Frontal cortex (tissue), 4 donors: ENCODE measurements around the gene MAMDC2. TPM values are rescaled to one million over a fixed set of nuclear protein-coding genes. Genes with fewer than 3 reads are reported as not detected.
"Not testable (repeated sequence)": the region's sequence is repeated elsewhere in the genome, so short reads cannot be mapped to it uniquely, and the experiment has no call there.

Experiments
- DNase-seq, 2 donors: peaks; one replicate each; pipeline ENCODE4 v3.0.0; 2012; ENCODE audit warnings: low spot score in 2 of 2
- FAIRE-seq: peaks from 2 replicates; lab custom pipeline; 2012; peaks lifted over from hg19 to GRCh38; lab: Jason Lieb, UNC
- total RNA-seq: library from RNA; depleted of rRNA; stranded (reverse); fragments of >200 nt; gene quantifications from one replicate; pipeline ENCODE4 v1.2.3, GENCODE V29; 2014
- donor health status: control.
- donor health status: control.
- donor health status: control.

The MAMDC2 gene
- total RNA-seq, 1 donor from 2014 or later = 2.0 TPM

GRCh38 chr9:70232476-70232875 is 188.8 kb downstream of the MAMDC2 start:
- DNase-seq (no peak), FAIRE-seq (no peak)

GRCh38 chr9:70234208-70234607 is 190.6 kb downstream of the MAMDC2 start:
- not testable (repeated sequence) for DNase-seq, FAIRE-seq

GRCh38 chr9:70245952-70246351 is 202.3 kb downstream of the MAMDC2 start:
- not testable (repeated sequence) for FAIRE-seq

GRCh38 chr9:70250221-70250620 is 206.6 kb downstream of the MAMDC2 start:
- no peak for DNase-seq
- FAIRE-seq = no peak

More at GRCh38 chr9:70245952-70246351, 202.3 kb downstream of the MAMDC2 start:
- not testable (repeated sequence) for DNase-seq

- DNase-seq (no peak), FAIRE-seq (no peak)
Observed at GRCh38 chr9:70255486-70255885, 211.8 kb downstream of the MAMDC2 start.

- no peak for FAIRE-seq
- DNase-seq = no peak
Observed at GRCh38 chr9:70256123-70256551, 212.5 kb downstream of the MAMDC2 start.

GRCh38 chr9:70257502-70257901 is 213.9 kb downstream of the MAMDC2 start:
- no peak for FAIRE-seq
- DNase-seq = no peak

GRCh38 chr9:70257991-70258691 is 214.5 kb downstream of the MAMDC2 start:
- DNase-seq (peak; percentile 16 to 36), FAIRE-seq (no peak)

- FAIRE-seq = no peak
Observed at GRCh38 chr9:70258692-70259511, 215.3 kb downstream of the MAMDC2 start, which contains the start of gene SMC5. Gene SMC5 (plus strand): TSS chr9:70258978. CDS start chr9:70259079, 101 bp downstream.

GRCh38 chr9:70259512-70259802 is 215.8 kb downstream of the MAMDC2 start:
- no peak for FAIRE-seq
- peak in 1 of 2 donors; percentile 28 for DNase-seq

More at GRCh38 chr9:70258692-70259511, 215.3 kb downstream of the MAMDC2 start, which contains the start of gene SMC5:
- peak; percentile 90 to 91 for DNase-seq

- no peak for DNase-seq
- FAIRE-seq = no peak
Observed at GRCh38 chr9:70260007-70260443, 216.4 kb downstream of the MAMDC2 start.

GRCh38 chr9:70260606-70261005 is 217.0 kb downstream of the MAMDC2 start:
- FAIRE-seq (no peak), DNase-seq (no peak)

GRCh38 chr9:70261131-70261870 is 217.7 kb downstream of the MAMDC2 start:
- FAIRE-seq = no peak
- DNase-seq = no peak

- DNase-seq (no peak), FAIRE-seq (no peak)
Observed at GRCh38 chr9:70262366-70262765, 218.7 kb downstream of the MAMDC2 start.

- no peak for FAIRE-seq
- DNase-seq = no peak
Observed at GRCh38 chr9:70262948-70263347, 219.3 kb downstream of the MAMDC2 start.

GRCh38 chr9:70263421-70263820 is 219.8 kb downstream of the MAMDC2 start:
- no peak for DNase-seq
- no peak for FAIRE-seq
